HepG2 (cell line): ENCODE measurements around the gene NCCRP1. TPM values are rescaled to one million over a fixed set of nuclear protein-coding genes. Genes with fewer than 3 reads are reported as not detected.

Source experiments
- ATAC-seq: fragments of 200-7000 bp; cut with Tn5 transposase; 3 replicates; pipeline ENCODE4 v1.9.1; 2020; ENCODE audit warnings: mild to moderate bottlenecking, moderate library complexity
- BruUV-seq: library from RNA; stranded (reverse); fragments of 400-500 nt; replicated peaks from 2 replicates; lab custom pipeline; 2021; lab: Mats Ljungman, UMichigan
- CTCF ChIA-PET: fragments of 300-600 bp; formaldehyde crosslinking; extraction: SDS; loops from one replicate; lab custom pipeline; 2021; ENCODE audit warnings: low total read pairs, inconsistent platforms, low intra/inter-chr PET ratio; lab: Yijun Ruan, JAX
- POLR2A ChIA-PET: fragments of 350-600 bp; sonication (Branson Sonifier 250); formaldehyde crosslinking; loops from one replicate; lab custom pipeline; 2020; ENCODE audit warnings: antibody characterized with exemption, inconsistent platforms; lab: Yijun Ruan, JAX
- DNase-seq: peaks from one replicate; pipeline ENCODE4 v3.0.0-alpha.2; 2015; ENCODE audit warnings: low spot score
- FAIRE-seq: peaks from 3 replicates; lab custom pipeline; 2011; peaks lifted over from hg19 to GRCh38; lab: Jason Lieb, UNC
- H2AFZ ChIP-seq: one replicate; pipeline ENCODE4 v1.6.1; 2011; ENCODE audit warnings: low read length, inconsistent platforms
- H3K27ac ChIP-seq: fragments of 300-600 bp; 3 replicates; pipeline ENCODE4 v1.8.0; 2011; ENCODE audit warnings: mixed run types, mild to moderate bottlenecking, mixed read lengths, low read length, inconsistent platforms; ENCODE audit not compliant: insufficient read depth; ENCODE audit errors: extremely low read length
- H3K27me3 ChIP-seq, 2 experiments: fragments of 200-600 bp in 1 of 2; 2 replicates in 1 of 2; 3 replicates in 1 of 2; pipeline versions ENCODE4 v1.6.0 to v1.8.0; 2011; ENCODE audit warnings: low read length in 2 of 2, mild to moderate bottlenecking in 2 of 2, moderate library complexity in 2 of 2, inconsistent platforms in 1 of 2; ENCODE audit not compliant: insufficient read depth in 2 of 2, control insufficient read depth in 1 of 2
- H3K36me3 ChIP-seq, 2 experiments: fragments of 200-600 bp in 1 of 2; replicated peaks in 1 of 2; 2 replicates in 1 of 2; 3 replicates in 1 of 2; pipeline versions ENCODE4 v1.5.1 to v1.8.0; 2011; ENCODE audit warnings: low read length in 2 of 2, inconsistent platforms in 1 of 2; ENCODE audit not compliant: insufficient read depth in 2 of 2, control insufficient read depth in 1 of 2
- H3K4me1 ChIP-seq: 2 replicates; pipeline ENCODE4 v1.5.1; 2012; ENCODE audit warnings: low read length, inconsistent platforms; ENCODE audit not compliant: insufficient read depth
- H3K4me2 ChIP-seq: 2 replicates; pipeline ENCODE4 v1.6.0; 2011; ENCODE audit warnings: low read depth, low read length, inconsistent platforms
- H3K4me3 ChIP-seq, 3 experiments: fragments of 200-600 bp in 1 of 3; sonication (generic), shearing (Covaris generic) in 1 of 3; replicated peaks in 1 of 3; 2 replicates each; pipeline ENCODE4 v1.5.1; 2011 to 2016; ENCODE audit warnings: low read length in 3 of 3, inconsistent platforms in 2 of 3, low read depth in 2 of 3, mild to moderate bottlenecking in 2 of 3, control low read depth in 1 of 3, mixed read lengths in 1 of 3; ENCODE audit not compliant: insufficient read depth in 1 of 3
- H3K79me2 ChIP-seq: one replicate; pipeline ENCODE4 v1.6.1; 2011; ENCODE audit warnings: low read length, inconsistent platforms; ENCODE audit not compliant: insufficient read depth
- H3K9ac ChIP-seq: 2 replicates; pipeline ENCODE4 v1.6.0; 2011; ENCODE audit warnings: mild to moderate bottlenecking, low read depth, low read length, inconsistent platforms; ENCODE audit not compliant: insufficient read depth
- H3K9me3 ChIP-seq: 2 replicates; pipeline ENCODE4 v1.5.1; 2012; ENCODE audit warnings: mild to moderate bottlenecking, low read length
- H4K20me1 ChIP-seq: 2 replicates; pipeline ENCODE4 v1.6.0; 2011; ENCODE audit warnings: inconsistent platforms, mild to moderate bottlenecking, low read length, moderate library complexity; ENCODE audit not compliant: insufficient read depth
- ETV5 ChIP-seq: IDR thresholded peaks from 2 replicates; pipeline ENCODE4 v1.6.1; 2018; ENCODE audit warnings: missing biosample characterization, missing genetic modification reagents, inconsistent platforms, borderline replicate concordance
- IKZF4 ChIP-seq: sonication (generic); formaldehyde crosslinking; IDR thresholded peaks from 2 replicates; pipeline ENCODE4 v1.5.1; 2020; ENCODE audit warnings: borderline replicate concordance, mild to moderate bottlenecking, low read depth, missing genetic modification reagents; ENCODE audit errors: not compliant biosample characterization
- JUNB ChIP-seq: sonication (generic); formaldehyde crosslinking; IDR thresholded peaks from 2 replicates; pipeline ENCODE4 v1.8.0; 2022; ENCODE audit warnings: missing genetic modification reagents, mild to moderate bottlenecking, borderline replicate concordance
- MNT ChIP-seq: fragments of 450-650 bp; IDR thresholded peaks from 2 replicates; pipeline ENCODE4 v1.6.1; 2016
- POLR2AphosphoS2 ChIP-seq: IDR thresholded peaks from 2 replicates; pipeline ENCODE4 v1.6.1; 2011; ENCODE audit warnings: low read depth, low read length, improper control_type of control experiment
- TOE1 ChIP-seq: sonication (generic); formaldehyde crosslinking; IDR thresholded peaks from 2 replicates; pipeline ENCODE4 v1.4.0; 2020; ENCODE audit warnings: mild to moderate bottlenecking, missing genetic modification reagents
- UBTF ChIP-seq: sonication (generic); formaldehyde crosslinking; IDR thresholded peaks from 2 replicates; pipeline ENCODE4 v1.4.0; 2020; ENCODE audit warnings: mild to moderate bottlenecking, missing genetic modification reagents
- ZNF136 ChIP-seq: sonication (generic); formaldehyde crosslinking; IDR thresholded peaks from 2 replicates; pipeline ENCODE4 v1.8.1; 2022; ENCODE audit warnings: low read depth, mild to moderate bottlenecking, moderate library complexity, missing genetic modification reagents
- ZNF354B ChIP-seq: sonication (generic); formaldehyde crosslinking; IDR thresholded peaks from 2 replicates; pipeline ENCODE4 v1.8.0; 2022; ENCODE audit warnings: mild to moderate bottlenecking, missing genetic modification reagents
- ZNF484 ChIP-seq: sonication (generic); formaldehyde crosslinking; IDR thresholded peaks from 2 replicates; pipeline ENCODE4 v1.5.1; 2020; ENCODE audit warnings: mild to moderate bottlenecking, low read depth, missing genetic modification reagents, borderline replicate concordance
- ZNF878 ChIP-seq: sonication (generic); formaldehyde crosslinking; IDR thresholded peaks from 2 replicates; pipeline ENCODE4 v1.8.1; 2023; ENCODE audit warnings: mild to moderate bottlenecking, missing genetic modification reagents, moderate library complexity
- whole genome bisulfite sequencing: methylation state at CpG from one replicate; pipeline ENCODE4 v1.1.6; 2017; ENCODE audit warnings: low lambda C conversion rate; 5-methylcytosine and 5-hydroxymethylcytosine counted together
- in situ Hi-C: cut with HindIII; loops from 2 replicates; pipeline ENCODE4 v1.10.0; 2017; ENCODE audit warnings: low pct_unique_long_range_greater_than_20kb; ENCODE audit not compliant: extremely low pct_ligation_motif_present
- intact Hi-C: fragments of 100-400 bp; cut with micrococcal nuclease; formaldehyde crosslinking; loops from one replicate; pipeline ENCODE4 v1.10.0; 2022; ENCODE audit not compliant: unreplicated experiment
- polyA plus RNA-seq, 8 experiments: library from polyadenylated mRNA; depleted of rRNA in 3 of 8; stranded (reverse) in 7 of 8; unstranded in 1 of 8; fragments of >200 nt; fragmentation: Illumina TruSeq in 4 of 8; extraction: Trizol in 4 of 8; gene quantifications; 2 replicates each; pipeline versions ENCODE4 v1.2.1 to v1.2.3, GENCODE V29; 2011 to 2016; ENCODE audit warnings: low read depth in 4 of 8, missing spikeins in 1 of 8, mixed read lengths in 1 of 8; ENCODE audit not compliant: insufficient read depth in 1 of 8
- total RNA-seq, 5 experiments: library from RNA; depleted of rRNA; stranded (reverse); fragments of >200 nt; fragmentation: Illumina TruSeq; extraction: Trizol; gene quantifications; 2 replicates each; pipeline ENCODE4 v1.2.3, GENCODE V29; 2016; ENCODE audit warnings: low read depth in 1 of 5

The NCCRP1 gene
- total and polyA plus RNA-seq, 2 of the 13 experiments (the other 11 are each of a cell fraction or from before 2014, with no cell fraction given): not detected

- Histone ChIP-seq H4K20me1 (no peaks in the 10 kb centered on the region), H3K9ac (no peak overlapping the region), H3K4me2 (no peak overlapping the region), H3K9me3 (no peaks in the 10 kb centered on the region), H2AFZ (no peak overlapping the region), H3K4me3 (no peak overlapping the region), H3K27ac (no peak overlapping the region), H3K36me3 (no peaks in the 10 kb centered on the region), H3K79me2 (no peaks in the 10 kb centered on the region)
- FAIRE-seq (no peak), DNase-seq (no peak), ATAC-seq (no peak)
- WGBS: 57% methylated on average over 11 of the region's 32 CpGs
- intact Hi-C loops: no loop called here
- TF ChIP-seq ZNF136 (CRISPR knock-in tag) (no peak), MNT (peak; percentile 10; the same call in 1 of the 2 replicates)
- TF ChIP-seq, all 625 proteins: peak for 1
- ChIA-PET CTCF (no interaction called here), POLR2A (interaction anchor here (1.4 kb wide), 1 partner anchor 55 kb away, joined by 5 read pairs; no protein-coding TSS in a partner anchor)
- peaks cover 9% of the 10 kb centered on the region; the same call in 1 of the 2 replicates for H3K4me1 ChIP-seq
- in situ Hi-C loops: no loop called here
- BruUV-seq: no TSS peak
- H3K27me3 ChIP-seq: peaks cover 9 to 67% of the 10 kb centered on the region in 2 experiments
Observed at GRCh38 chr19:39200066-39200802, 3.5 kb downstream of the NCCRP1 start.

- CTCF ChIA-PET: no interaction called here
- TF ChIP-seq ZNF354B (CRISPR knock-in tag) (no peak), POLR2AphosphoS2 (no peak), UBTF (no peak), ZNF484 (CRISPR knock-in tag) (no peak), JUNB (CRISPR knock-in tag) (no peak), ZNF878 (CRISPR knock-in tag) (no peak), ETV5 (CRISPR knock-in tag) (no peak), TOE1 (CRISPR knock-in tag) (no peak), IKZF4 (CRISPR knock-in tag) (no peak)
Observed at GRCh38 chr19:39200803-39201115, 4.0 kb downstream of the NCCRP1 start.

More at GRCh38 chr19:39200803-39201115, 4.0 kb downstream of the NCCRP1 start:
- Histone ChIP-seq H3K4me3 (no peak overlapping the region), H3K79me2 (no peaks in the 10 kb centered on the region), H4K20me1 (no peaks in the 10 kb centered on the region), H3K27me3 (peaks cover 9 to 64% of the 10 kb centered on the region in 2 experiments), H3K4me2 (no peak overlapping the region), H3K9ac (no peak overlapping the region), H3K9me3 (no peaks in the 10 kb centered on the region), H3K36me3 (no peaks in the 10 kb centered on the region), H2AFZ (no peak overlapping the region), H3K4me1 (peaks cover 9% of the 10 kb centered on the region; the same call in 1 of the 2 replicates), H3K27ac (no peak overlapping the region)
- WGBS: 61% methylated on average over 2 of the region's 3 CpGs
- in situ Hi-C loops (no loop called here), intact Hi-C loops (no loop called here)
- BruUV-seq: no TSS peak
- POLR2A ChIA-PET: no interaction called here
- DNase-seq (no peak), ATAC-seq (no peak), FAIRE-seq (no peak)
